Parathyroid adenoma (tissue), 2 donors: Measurements from ENCODE around the gene ZBP1.
"Not testable (repeated sequence)": the region's sequence is repeated elsewhere in the genome, so short reads cannot be mapped to it uniquely, and the experiment has no call there.

Experiments used
- H2AFZ ChIP-seq: fragments of 300-600 bp; sonication (generic); one replicate; pipeline ENCODE4 v1.7.0; 2017; ENCODE audit warnings: antibody characterized with exemption, mild to moderate bottlenecking
- H3K27ac ChIP-seq: fragments of 300-600 bp; sonication (generic); one replicate; pipeline ENCODE4 v1.7.0; 2017
- H3K27me3 ChIP-seq: fragments of 300-600 bp; sonication (generic); one replicate; pipeline ENCODE4 v1.7.0; 2017; ENCODE audit warnings: low read length; ENCODE audit not compliant: control insufficient read depth, insufficient read depth
- H3K36me3 ChIP-seq: fragments of 300-600 bp; sonication (generic); one replicate; pipeline ENCODE4 v1.7.0; 2017; ENCODE audit warnings: low read length; ENCODE audit not compliant: control insufficient read depth, insufficient read depth
- H3K4me1 ChIP-seq: fragments of 300-600 bp; sonication (generic); one replicate; pipeline ENCODE4 v1.7.0; 2017; ENCODE audit warnings: control low read depth
- H3K4me2 ChIP-seq: fragments of 300-600 bp; sonication (generic); one replicate; pipeline ENCODE4 v1.7.0; 2017; ENCODE audit warnings: low read length
- H3K4me3 ChIP-seq: fragments of 300-600 bp; sonication (generic); one replicate; pipeline ENCODE4 v1.7.0; 2017; ENCODE audit warnings: low read depth, low read length
- H3K79me2 ChIP-seq: fragments of 300-600 bp; sonication (generic); one replicate; pipeline ENCODE4 v1.7.0; 2017; ENCODE audit warnings: control low read depth
- H3K9ac ChIP-seq: fragments of 300-600 bp; sonication (generic); one replicate; pipeline ENCODE4 v1.7.0; 2017; ENCODE audit warnings: mild to moderate bottlenecking
- H3K9me3 ChIP-seq: fragments of 300-600 bp; sonication (generic); one replicate; pipeline ENCODE4 v1.7.0; 2017; ENCODE audit warnings: low read length; ENCODE audit not compliant: control insufficient read depth
- CTCF ChIP-seq: fragments of 300-600 bp; sonication (generic); IDR thresholded peaks from one replicate; pipeline ENCODE4 v1.7.0; 2017; ENCODE audit warnings: antibody characterized with exemption, mild to moderate bottlenecking
- donor health status: primary hyperparathyroidism.

Gene ZBP1

GRCh38 chr20:57638895-57639236 is 18.6 kb upstream of the ZBP1 start:
- Histone ChIP-seq H3K4me2 (no peak overlapping the region), H3K79me2 (no peaks in the 10 kb centered on the region), H3K36me3 (no peaks in the 10 kb centered on the region), H3K9me3 (no peaks in the 10 kb centered on the region), H3K4me1 (no peaks in the 10 kb centered on the region), H3K27ac (no peak overlapping the region), H3K4me3 (no peak overlapping the region), H2AFZ (no peak overlapping the region), H3K9ac (no peak overlapping the region), H3K27me3 (no peaks in the 10 kb centered on the region)
- TF ChIP-seq CTCF: no peak

- H3K9ac ChIP-seq: no peak overlapping the region
- H3K4me1 ChIP-seq: no peaks in the 10 kb centered on the region
- no peak for TF ChIP-seq CTCF
- no peak overlapping the region for H2AFZ ChIP-seq
- H3K27me3 ChIP-seq: no peaks in the 10 kb centered on the region
- no peaks in the 10 kb centered on the region for H3K9me3 ChIP-seq
- no peaks in the 10 kb centered on the region for H3K36me3 ChIP-seq
- no peak overlapping the region for H3K4me3 ChIP-seq
- H3K79me2 ChIP-seq: no peaks in the 10 kb centered on the region
- H3K27ac ChIP-seq: no peak overlapping the region
- no peak overlapping the region for H3K4me2 ChIP-seq
Observed at GRCh38 chr20:57638173-57638894, 18.1 kb upstream of the ZBP1 start.

- Histone ChIP-seq H3K9ac (no peak overlapping the region), H3K4me1 (no peaks in the 10 kb centered on the region), H3K36me3 (no peaks in the 10 kb centered on the region), H3K9me3 (no peaks in the 10 kb centered on the region), H3K79me2 (no peaks in the 10 kb centered on the region), H3K27ac (no peak overlapping the region), H3K27me3 (no peaks in the 10 kb centered on the region), H3K4me2 (no peak overlapping the region), H2AFZ (no peak overlapping the region), H3K4me3 (no peak overlapping the region)
- TF ChIP-seq CTCF: no peak
Observed at GRCh38 chr20:57633945-57634491, 13.8 kb upstream of the ZBP1 start.

GRCh38 chr20:57632286-57632685 is 12.1 kb upstream of the ZBP1 start:
- no peaks in the 10 kb centered on the region for H3K9me3 ChIP-seq
- no peak overlapping the region for H3K4me2 ChIP-seq
- H3K9ac ChIP-seq: no peak overlapping the region
- TF ChIP-seq CTCF: no peak
- no peaks in the 10 kb centered on the region for H3K27me3 ChIP-seq
- H3K4me1 ChIP-seq: no peaks in the 10 kb centered on the region
- H3K27ac ChIP-seq: no peak overlapping the region
- H2AFZ ChIP-seq: no peak overlapping the region
- H3K36me3 ChIP-seq: no peaks in the 10 kb centered on the region
- no peak overlapping the region for H3K4me3 ChIP-seq
- H3K79me2 ChIP-seq: no peaks in the 10 kb centered on the region

GRCh38 chr20:57630061-57630460 is 9.8 kb upstream of the ZBP1 start:
- H3K9ac ChIP-seq: no peak overlapping the region
- no peaks in the 10 kb centered on the region for H3K9me3 ChIP-seq
- H3K4me1 ChIP-seq: no peaks in the 10 kb centered on the region
- H3K36me3 ChIP-seq: no peaks in the 10 kb centered on the region
- H2AFZ ChIP-seq: no peak overlapping the region
- H3K4me2 ChIP-seq: no peak overlapping the region
- H3K79me2 ChIP-seq: no peaks in the 10 kb centered on the region
- H3K27me3 ChIP-seq: no peaks in the 10 kb centered on the region
- H3K4me3 ChIP-seq: no peak overlapping the region
- no peak for TF ChIP-seq CTCF
- no peak overlapping the region for H3K27ac ChIP-seq

GRCh38 chr20:57629491-57629901 is 9.3 kb upstream of the ZBP1 start:
- H2AFZ ChIP-seq, H3K4me2 ChIP-seq, H3K9ac ChIP-seq, H3K9me3 ChIP-seq, H3K27me3 ChIP-seq, H3K4me3 ChIP-seq, H3K27ac ChIP-seq, H3K36me3 ChIP-seq, H3K79me2 ChIP-seq, H3K4me1 ChIP-seq: not testable (repeated sequence)

- not testable (repeated sequence) for H3K27ac ChIP-seq, H3K4me2 ChIP-seq, H3K4me3 ChIP-seq, H3K27me3 ChIP-seq, H2AFZ ChIP-seq, H3K79me2 ChIP-seq, H3K36me3 ChIP-seq, H3K9me3 ChIP-seq, H3K4me1 ChIP-seq, H3K9ac ChIP-seq
Observed at GRCh38 chr20:57628962-57629308, 8.7 kb upstream of the ZBP1 start.
